ENCODE measurements around the gene CD163L1.

The CD163L1 gene

GRCh38 chr12:7387289-7387688 is 56.7 kb downstream of the CD163L1 start:
- no peaks in the 10 kb centered on the region for H3K27me3 ChIP-seq (ENCODE audit: low read length)
- H3K4me2 ChIP-seq (ENCODE audit: low read depth, low read length, poor library complexity, severe bottlenecking): no peak overlapping the region
- no peaks in the 10 kb centered on the region for H3F3A ChIP-seq (ENCODE audit: insufficient read depth)
- H4K20me1 ChIP-seq (ENCODE audit: low read depth, low read length): no peaks in the 10 kb centered on the region
- no peaks in the 10 kb centered on the region for H3K36me3 ChIP-seq (ENCODE audit: low read length)
- no peak overlapping the region for H3K27ac ChIP-seq (ENCODE audit: low read depth, low read length)
- H3K9me2 ChIP-seq (replicated peaks; ENCODE audit: insufficient read depth, low read length): no peaks in the 10 kb centered on the region
- H3K79me2 ChIP-seq (ENCODE audit: insufficient read depth, low read length): no peaks in the 10 kb centered on the region
- H3K9me3 ChIP-seq (ENCODE audit: insufficient read depth, low read length): no peaks in the 10 kb centered on the region
- no peak for TF ChIP-seq CTCF (IDR thresholded peaks at IDR 0.05; ENCODE audit: insufficient read depth, low read length, poor library complexity, severe bottlenecking)
- TF ChIP-seq EZH2phosphoT487 (conservative IDR thresholded peaks at IDR 0.05; ENCODE audit: low read length): no peak
- no peak overlapping the region for H2AFZ ChIP-seq (ENCODE audit: low read depth, low read length, severe bottlenecking)
- no peak overlapping the region for H3K4me3 ChIP-seq (ENCODE audit: insufficient read depth, low read length, poor library complexity, severe bottlenecking)
- H3K9ac ChIP-seq (ENCODE audit: low read length): no peak overlapping the region

- H3K27ac ChIP-seq (ENCODE audit: low read depth, low read length): no peak overlapping the region
- no peaks in the 10 kb centered on the region for H4K20me1 ChIP-seq (ENCODE audit: low read depth, low read length)
- no peaks in the 10 kb centered on the region for H3K36me3 ChIP-seq (ENCODE audit: low read length)
- no peak for TF ChIP-seq CTCF (IDR thresholded peaks at IDR 0.05; ENCODE audit: insufficient read depth, low read length, poor library complexity, severe bottlenecking)
- TF ChIP-seq EZH2phosphoT487 (conservative IDR thresholded peaks at IDR 0.05; ENCODE audit: low read length): no peak
- H3F3A ChIP-seq (ENCODE audit: insufficient read depth): no peaks in the 10 kb centered on the region
- no peak overlapping the region for H3K4me3 ChIP-seq (ENCODE audit: insufficient read depth, low read length, poor library complexity, severe bottlenecking)
- no peak overlapping the region for H3K9ac ChIP-seq (ENCODE audit: low read length)
- H3K79me2 ChIP-seq (ENCODE audit: insufficient read depth, low read length): no peaks in the 10 kb centered on the region
- no peak overlapping the region for H3K4me2 ChIP-seq (ENCODE audit: low read depth, low read length, poor library complexity, severe bottlenecking)
- no peak overlapping the region for H2AFZ ChIP-seq (ENCODE audit: low read depth, low read length, severe bottlenecking)
- no peaks in the 10 kb centered on the region for H3K9me2 ChIP-seq (replicated peaks; ENCODE audit: insufficient read depth, low read length)
- no peaks in the 10 kb centered on the region for H3K9me3 ChIP-seq (ENCODE audit: insufficient read depth, low read length)
- H3K27me3 ChIP-seq (ENCODE audit: low read length): no peaks in the 10 kb centered on the region
These were observed 60.8 kb downstream of the CD163L1 start for GRCh38 chr12:7383157-7383556.

GRCh38 chr12:7376196-7376595 is 67.8 kb downstream of the CD163L1 start:
- no peak overlapping the region for H3K27ac ChIP-seq (ENCODE audit: low read depth, low read length)
- H3K4me3 ChIP-seq (ENCODE audit: insufficient read depth, low read length, poor library complexity, severe bottlenecking): no peak overlapping the region
- H3K36me3 ChIP-seq (ENCODE audit: low read length): no peaks in the 10 kb centered on the region
- TF ChIP-seq CTCF (IDR thresholded peaks at IDR 0.05; ENCODE audit: insufficient read depth, low read length, poor library complexity, severe bottlenecking): no peak
- TF ChIP-seq EZH2phosphoT487 (conservative IDR thresholded peaks at IDR 0.05; ENCODE audit: low read length): no peak
- no peaks in the 10 kb centered on the region for H3K9me3 ChIP-seq (ENCODE audit: insufficient read depth, low read length)
- H3F3A ChIP-seq (ENCODE audit: insufficient read depth): no peaks in the 10 kb centered on the region
- no peaks in the 10 kb centered on the region for H3K9me2 ChIP-seq (replicated peaks; ENCODE audit: insufficient read depth, low read length)
- no peaks in the 10 kb centered on the region for H3K27me3 ChIP-seq (ENCODE audit: low read length)
- no peak overlapping the region for H2AFZ ChIP-seq (ENCODE audit: low read depth, low read length, severe bottlenecking)
- H3K4me2 ChIP-seq (ENCODE audit: low read depth, low read length, poor library complexity, severe bottlenecking): no peak overlapping the region
- no peaks in the 10 kb centered on the region for H4K20me1 ChIP-seq (ENCODE audit: low read depth, low read length)
- H3K9ac ChIP-seq (ENCODE audit: low read length): no peak overlapping the region
- no peaks in the 10 kb centered on the region for H3K79me2 ChIP-seq (ENCODE audit: insufficient read depth, low read length)
